DMS53 treated with DMSO at 0.1 percent for 48 hours (cell line): Measurements from ENCODE around the gene AKR1C8.

ENCODE experiments used
- DNase-seq: peaks from one replicate; lab custom pipeline; 2025; ENCODE audit not compliant: unreplicated experiment; lab: John Stamatoyannopoulos, UW

The AKR1C8 gene

GRCh38 chr10:5108658-5109416 is 76.1 kb downstream of the AKR1C8 start:
- no peak for DNase-seq

- DNase-seq: no peak
These were observed 77.0 kb downstream of the AKR1C8 start for GRCh38 chr10:5107860-5108526.

GRCh38 chr10:5106553-5106952 is 78.4 kb downstream of the AKR1C8 start:
- no peak for DNase-seq

- DNase-seq: no peak
These were observed 79.3 kb downstream of the AKR1C8 start for GRCh38 chr10:5105626-5106025.
